Cardiac atrium fibroblast (primary cell): ENCODE measurements around the gene ATP6V1F. TPM values are rescaled to one million over a fixed set of nuclear protein-coding genes. Genes with fewer than 3 reads are reported as not detected.

Source experiments
- total RNA-seq: library from RNA; depleted of rRNA; stranded (reverse); fragments of >200 nt; gene quantifications from 2 replicates; pipeline ENCODE4 v1.2.3, GENCODE V29; 2015

ATP6V1F gene
- total RNA-seq, result 74.4 and 134 TPM in 2 replicates

GRCh38 chr7:128862571-128863432 lies at the start of gene ATP6V1F:
Gene ATP6V1F, plus strand, starts transcription at chr7:128862856. Its CDS starts 49 bp downstream, at chr7:128862905.

GRCh38 chr7:128830231-128831177 lies 32.2 kb upstream of the ATP6V1F start, which contains the start of gene FLNC:
Gene FLNC, plus strand, starts transcription at chr7:128830406. Its CDS starts 232 bp downstream, at chr7:128830638.

GRCh38 chr7:128910569-128910945 lies 47.9 kb downstream of the ATP6V1F start, which contains the start of gene KCP:
Gene KCP, minus strand, starts transcription at chr7:128910709. Its CDS starts 33 bp downstream, at chr7:128910676.

Other genes with a start within 250 kb of the ATP6V1F start
- under 0.01 and 0.72 TPM in 2 replicates for gene GARIN1A, start 190.6 kb upstream of the ATP6V1F start, total RNA-seq
- 623 and 637 TPM in 2 replicates for gene CALU, start 123.5 kb upstream of the ATP6V1F start, total RNA-seq
- not detected in 2 replicates for gene OPN1SW, start 87.1 kb upstream of the ATP6V1F start, total RNA-seq
- 0.18 and 1.6 TPM in 2 replicates for gene CCDC136, start 70.9 kb upstream of the ATP6V1F start, total RNA-seq
- 108 and 131 TPM in 2 replicates for gene FLNC, start 32.5 kb upstream of the ATP6V1F start, total RNA-seq
- gene KCP, start 47.9 kb downstream of the ATP6V1F start, total RNA-seq, result not detected in 2 replicates
- gene IRF5, start 75.1 kb downstream of the ATP6V1F start, total RNA-seq, result 0.16 TPM in 1 of 2 replicates, not detected in the other
- gene TNPO3, start 192.3 kb downstream of the ATP6V1F start, total RNA-seq, result 22.2 and 32.9 TPM in 2 replicates